GM19328 (cell line): ENCODE results near the gene ST8SIA6.

ENCODE experiments used
- ATAC-seq: cut with Tn5 transposase; IDR thresholded peaks from one replicate; pipeline ENCODE4 v1.9.1; 2021; ENCODE audit warnings: mild to moderate bottlenecking, moderate library complexity; ENCODE audit not compliant: unreplicated experiment

The ST8SIA6 gene

DNA sequence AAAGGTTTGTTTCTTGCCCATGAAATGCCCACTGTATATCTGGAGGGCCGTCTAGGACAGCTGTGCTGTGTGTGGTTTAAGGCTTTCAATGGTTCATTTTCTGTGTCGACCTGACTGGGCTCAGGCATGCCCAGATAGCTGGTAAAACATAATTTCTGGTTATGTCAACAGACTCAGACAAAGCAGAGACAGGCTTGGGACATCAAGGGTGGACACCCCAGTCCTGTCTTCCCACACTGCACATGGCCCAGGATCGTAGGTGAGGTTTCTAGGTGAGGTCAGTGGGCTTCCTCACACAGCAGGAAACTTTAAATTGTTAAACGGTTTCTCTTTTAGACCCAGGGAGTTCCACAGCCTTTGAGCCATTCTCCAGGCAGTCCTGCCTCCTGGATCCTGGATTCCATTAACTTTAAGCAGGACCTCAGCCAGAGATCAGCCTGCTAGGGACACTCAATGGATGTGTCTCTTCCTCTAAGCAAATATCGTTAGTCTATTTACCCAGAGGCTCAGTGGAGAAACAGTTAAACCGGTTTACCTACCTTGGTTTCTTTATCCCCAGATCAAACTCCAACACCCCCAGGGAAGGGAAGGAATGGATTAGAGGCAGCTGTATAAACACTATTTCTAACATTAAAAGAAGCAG lies 66.4 kb downstream of the ST8SIA6 start:
- no peak for ATAC-seq

DNA sequence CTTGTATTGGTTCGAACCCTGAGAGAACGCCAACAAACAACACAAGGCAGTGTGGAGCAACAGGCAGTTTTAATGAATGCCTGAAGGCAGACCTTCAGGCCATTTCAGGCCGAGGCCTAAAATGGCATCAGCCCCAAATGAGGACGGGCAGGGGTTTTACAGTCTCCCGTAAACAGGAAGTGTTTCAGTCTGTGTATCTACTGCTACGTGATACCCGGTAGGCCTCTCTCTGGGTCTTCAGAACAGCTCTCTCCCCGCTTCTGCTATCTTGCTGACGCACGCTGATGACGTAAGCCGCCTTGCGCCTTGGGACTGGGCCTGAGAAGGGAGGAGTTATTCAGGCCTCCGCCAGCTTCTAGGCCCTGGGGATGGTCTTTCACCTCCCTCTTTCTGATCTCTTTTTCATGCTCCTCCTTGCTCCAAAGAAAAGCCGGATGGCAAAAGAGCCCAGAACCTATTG lies 67.7 kb downstream of the ST8SIA6 start:
- ATAC-seq, result no peak

- ATAC-seq, result no peak
Measured at GRCh38 chr10:17386021-17386420, 68.4 kb downstream of the ST8SIA6 start.

DNA sequence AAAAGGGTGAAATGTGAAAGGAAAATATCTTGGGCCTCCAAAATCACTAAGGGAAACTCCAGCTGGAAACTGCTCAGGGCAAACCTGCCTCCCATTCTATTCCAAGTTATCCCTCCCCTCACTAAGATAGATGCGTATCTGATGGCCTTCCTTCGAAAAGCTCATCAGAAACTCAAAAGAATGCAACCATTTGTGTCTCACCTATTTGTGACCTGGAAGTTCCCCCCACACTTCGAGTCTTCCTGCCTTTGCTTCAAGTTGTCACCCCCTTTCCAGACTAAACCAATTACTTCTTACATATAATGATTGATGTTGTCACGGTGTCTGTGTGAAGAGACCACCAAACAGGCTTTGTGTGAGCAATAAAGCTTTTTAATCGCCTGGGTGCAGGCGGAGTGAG lies 69.3 kb downstream of the ST8SIA6 start:
- ATAC-seq, result no peak

GRCh38 chr10:17383801-17384555 lies 70.4 kb downstream of the ST8SIA6 start:
- ATAC-seq, result no peak

DNA sequence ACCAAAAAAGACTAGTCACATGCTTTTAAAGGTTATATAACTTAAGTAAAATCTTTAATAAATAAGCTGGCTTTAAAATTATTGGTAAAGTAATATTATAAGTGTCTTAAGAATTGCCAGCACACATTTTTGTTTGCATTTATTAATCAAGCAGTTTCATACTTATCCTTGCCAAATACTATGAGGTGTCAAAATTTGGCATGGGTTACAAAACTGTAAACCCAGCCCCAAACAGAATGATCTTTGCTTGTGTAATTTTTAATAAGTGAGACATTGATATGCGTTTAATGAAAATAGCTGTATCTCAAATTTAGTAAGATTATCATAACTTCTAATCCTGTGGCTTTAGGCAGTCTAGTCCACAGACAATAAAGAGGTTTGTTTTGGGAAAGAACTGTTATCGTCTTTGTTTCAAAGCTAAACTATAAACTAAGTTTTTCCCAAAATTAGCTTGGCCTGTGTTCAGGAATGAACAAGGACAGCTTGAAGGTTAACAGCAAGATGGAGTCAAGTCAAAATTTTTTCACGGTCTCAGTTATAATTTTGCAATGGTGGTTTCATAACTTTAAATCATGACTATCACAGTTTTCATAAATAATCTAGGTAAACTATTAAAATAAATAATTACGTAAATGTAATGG lies 72.8 kb downstream of the ST8SIA6 start:
- no peak for ATAC-seq

DNA sequence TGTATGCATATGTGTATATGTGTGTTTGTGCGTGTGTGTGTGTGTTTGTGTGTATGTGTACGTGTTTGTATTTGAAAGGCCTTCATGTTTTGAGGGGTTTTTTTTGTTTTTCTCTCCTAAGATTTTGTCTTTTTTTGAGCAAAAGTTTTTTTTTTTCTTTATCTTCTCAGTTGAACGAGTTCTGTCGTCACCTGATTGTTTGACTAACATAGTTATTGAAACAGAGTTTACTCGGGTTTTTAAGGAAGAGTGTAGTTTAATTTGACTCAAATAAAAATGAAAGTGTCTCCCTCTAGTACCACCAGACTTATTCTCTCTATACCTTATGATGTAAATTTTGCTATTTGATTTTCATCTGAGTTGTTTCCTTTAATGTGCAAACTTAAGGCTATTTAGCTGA lies 73.5 kb downstream of the ST8SIA6 start:
- no peak for ATAC-seq

GRCh38 chr10:17380016-17380415 lies 74.4 kb downstream of the ST8SIA6 start:
- ATAC-seq, result no peak

DNA sequence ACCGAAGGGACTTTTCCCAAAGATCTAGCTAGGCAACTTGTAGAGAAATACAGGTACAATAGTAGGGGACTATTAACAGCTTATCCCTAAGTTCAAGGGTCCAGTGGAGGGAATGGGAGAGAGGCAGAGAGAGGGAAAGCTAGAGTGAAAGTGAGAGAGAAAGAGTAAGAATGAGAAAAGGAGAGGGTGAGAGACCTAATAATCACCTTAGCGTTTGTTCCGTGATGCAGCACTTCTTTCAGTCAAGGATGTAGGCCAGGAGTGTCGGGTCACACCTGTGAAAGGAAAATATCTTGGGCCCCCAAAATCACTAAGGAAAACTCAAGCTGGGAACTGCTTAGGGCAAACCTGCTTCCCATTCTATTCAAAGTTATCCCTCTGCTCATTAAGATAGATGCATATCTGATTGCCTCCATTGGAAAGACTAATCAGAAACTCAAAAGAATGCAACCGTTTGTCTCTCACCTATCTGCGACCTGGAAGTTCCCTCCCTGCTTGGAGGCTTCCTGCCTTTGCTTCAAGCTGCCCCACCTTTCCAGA lies 75.2 kb downstream of the ST8SIA6 start:
- ATAC-seq, result no peak

DNA sequence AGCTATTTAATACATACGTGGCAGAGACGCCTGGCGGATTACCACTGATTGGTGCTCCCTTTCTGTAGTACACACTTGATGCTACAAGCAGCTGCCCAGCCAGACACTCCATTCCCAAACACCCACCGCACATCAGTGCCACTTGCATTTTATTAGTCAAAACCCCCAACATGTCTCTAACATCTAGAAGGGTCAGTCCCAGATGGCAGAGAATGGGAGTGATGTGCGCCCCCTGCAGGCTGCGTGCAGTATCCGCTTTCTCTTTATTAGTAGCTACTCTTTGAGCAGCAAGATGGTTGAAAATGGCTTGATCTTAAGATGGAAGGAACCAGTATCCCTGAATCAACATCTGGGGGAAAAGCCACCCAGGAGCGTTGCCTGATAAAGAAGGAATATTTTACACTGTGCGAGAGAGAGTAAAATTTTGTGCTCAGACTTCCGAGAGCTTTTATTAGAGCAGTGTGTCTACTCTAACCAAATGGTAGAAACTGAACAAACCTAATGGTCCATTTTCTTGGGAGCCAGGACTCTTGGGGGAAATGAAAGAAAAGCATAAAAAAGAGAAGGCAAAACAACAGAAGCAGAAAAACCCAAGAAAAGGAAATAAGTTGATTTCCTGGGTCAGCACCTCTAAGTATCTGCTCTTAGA lies 78.3 kb downstream of the ST8SIA6 start:
- ATAC-seq, result no peak

- no peak for ATAC-seq
Measured at GRCh38 chr10:17368708-17369272, 85.6 kb downstream of the ST8SIA6 start.

DNA sequence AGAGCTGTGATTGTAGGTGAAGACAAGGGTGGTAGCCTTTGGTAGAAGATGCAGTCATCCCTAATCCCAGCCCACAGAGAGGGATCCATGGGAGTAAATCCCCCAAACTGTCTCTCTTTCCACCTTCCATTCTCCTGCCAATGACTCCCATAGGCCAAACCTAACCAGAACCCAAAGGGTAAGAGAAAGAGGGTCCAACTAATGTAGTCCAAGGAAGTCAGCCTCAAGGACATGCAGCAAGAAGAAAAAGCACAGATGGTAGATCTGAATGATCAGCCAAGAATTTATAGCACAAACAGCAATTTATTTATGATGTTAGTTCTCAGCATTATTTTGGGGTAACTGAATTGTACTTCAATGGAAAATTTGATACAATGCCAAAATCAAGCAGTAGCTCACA lies 87.7 kb downstream of the ST8SIA6 start:
- ATAC-seq, result no peak

- no peak for ATAC-seq
Measured at GRCh38 chr10:17365402-17365801, 89.0 kb downstream of the ST8SIA6 start.

- ATAC-seq, result no peak
Measured at GRCh38 chr10:17358461-17358860, 95.9 kb downstream of the ST8SIA6 start.

- ATAC-seq, result no peak
Measured at GRCh38 chr10:17357781-17358180, 96.6 kb downstream of the ST8SIA6 start.

DNA sequence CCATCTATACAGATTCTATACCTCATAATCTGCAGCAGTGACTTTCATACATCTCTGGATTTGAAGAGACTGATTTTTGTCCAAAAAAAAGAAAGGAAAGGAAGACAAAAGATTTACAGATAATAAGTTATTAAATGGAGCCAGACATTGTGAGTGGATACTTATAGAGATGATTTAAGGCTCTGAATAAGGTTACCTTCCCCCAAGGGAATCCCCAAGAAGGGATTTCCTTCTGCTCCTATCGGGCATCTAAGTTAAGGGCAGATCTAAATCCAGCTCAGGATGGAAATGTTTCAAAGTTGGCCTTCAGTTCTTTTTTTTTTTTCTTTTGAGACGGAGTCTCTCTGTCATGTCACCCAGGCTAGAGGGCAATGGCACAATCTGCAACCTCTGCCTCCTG lies 97.6 kb downstream of the ST8SIA6 start:
- ATAC-seq, result no peak

DNA sequence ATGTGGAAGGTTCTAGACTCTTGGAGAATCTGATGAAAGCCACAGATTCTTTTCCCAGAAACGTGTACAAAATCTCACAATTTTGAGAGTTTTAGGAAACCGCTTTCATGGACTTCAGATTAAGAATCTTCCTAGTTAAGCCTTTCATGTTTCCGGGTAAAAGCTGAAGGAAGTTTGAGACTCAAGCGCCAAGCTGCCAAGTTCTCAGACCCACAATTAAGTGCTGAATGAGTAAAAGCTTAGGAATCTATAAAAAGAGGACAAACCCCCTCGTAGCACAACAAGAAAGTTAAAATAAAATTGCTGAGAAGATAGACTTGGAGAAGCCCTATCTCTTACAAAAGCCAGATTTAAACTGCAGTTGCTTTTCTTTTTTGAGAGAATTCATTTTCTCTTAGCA lies 99.6 kb downstream of the ST8SIA6 start:
- ATAC-seq, result no peak

- ATAC-seq, result no peak
Measured at GRCh38 chr10:17353568-17354300, 100.7 kb downstream of the ST8SIA6 start.

- ATAC-seq, result no peak
Measured at GRCh38 chr10:17352583-17352982, 101.8 kb downstream of the ST8SIA6 start.

DNA sequence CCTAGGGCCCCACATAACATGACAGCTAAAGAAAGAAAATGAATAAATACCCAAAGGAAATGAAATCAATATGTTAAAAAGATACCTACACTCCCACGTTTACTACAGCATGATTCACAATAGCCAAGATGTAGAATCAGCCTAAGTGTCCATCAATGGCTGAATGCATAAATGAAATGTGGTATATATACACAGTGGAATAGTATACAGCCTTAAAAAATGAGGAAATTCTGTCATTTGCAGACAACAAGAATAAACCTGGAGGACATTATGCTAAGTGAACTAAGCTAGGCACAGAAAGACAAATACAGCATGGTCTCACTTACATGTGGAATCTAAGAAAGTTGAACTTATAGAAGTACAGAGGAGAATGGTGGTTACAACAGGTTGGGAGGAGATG lies 102.9 kb downstream of the ST8SIA6 start:
- ATAC-seq, result no peak
